Glomerular visceral epithelial cell (primary cell): Measurements from ENCODE around the gene MAP3K9.

Experiments used
- DNase-seq: peaks from one replicate; pipeline ENCODE4 v3.0.0-alpha.2; 2016; ENCODE audit errors: extremely low spot score

The MAP3K9 gene

DNA sequence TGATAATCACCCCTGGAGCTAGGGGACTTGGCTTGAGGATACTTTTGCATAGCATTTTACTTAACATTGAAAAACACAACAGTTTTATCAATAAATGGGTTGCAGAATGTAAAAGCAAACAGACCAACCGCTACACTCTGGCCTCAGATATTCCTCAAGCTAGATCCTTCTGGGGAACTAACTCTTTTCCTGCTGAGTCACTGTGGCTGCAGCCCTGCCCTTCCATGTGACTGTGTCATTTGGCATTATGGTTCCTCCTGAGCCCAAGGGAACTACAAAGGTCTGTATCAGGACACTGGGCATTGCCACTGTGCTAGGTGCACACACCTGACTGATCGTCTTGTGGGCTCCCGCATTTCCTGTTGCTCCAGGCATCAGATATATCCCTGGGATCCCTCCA is 111.0 kb downstream of the MAP3K9 start:
- peak; percentile 39 for DNase-seq

DNA sequence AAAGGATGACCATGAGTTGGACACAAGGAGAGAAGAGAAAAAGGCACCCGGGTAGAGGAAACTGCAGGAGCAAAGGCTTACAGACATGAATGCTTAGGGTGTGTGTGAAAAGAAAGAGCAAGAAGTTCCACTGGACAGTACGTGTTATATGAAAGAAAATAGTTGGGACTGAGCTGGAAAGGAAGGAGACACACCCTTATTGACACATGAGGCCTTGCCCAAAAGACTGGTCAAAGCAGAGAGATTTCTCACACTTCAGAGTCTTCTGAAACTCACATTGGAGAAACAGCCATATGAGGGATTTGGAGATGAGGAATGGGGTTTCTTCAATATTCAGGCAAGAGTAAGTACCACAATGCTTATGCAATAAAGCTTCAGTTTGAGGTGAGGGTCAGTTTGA is 111.6 kb downstream of the MAP3K9 start:
- DNase-seq = no peak

GRCh38 chr14:70696026-70696425 is 113.3 kb downstream of the MAP3K9 start:
- DNase-seq = no peak

GRCh38 chr14:70692210-70692609 is 117.1 kb downstream of the MAP3K9 start:
- no peak for DNase-seq

DNA sequence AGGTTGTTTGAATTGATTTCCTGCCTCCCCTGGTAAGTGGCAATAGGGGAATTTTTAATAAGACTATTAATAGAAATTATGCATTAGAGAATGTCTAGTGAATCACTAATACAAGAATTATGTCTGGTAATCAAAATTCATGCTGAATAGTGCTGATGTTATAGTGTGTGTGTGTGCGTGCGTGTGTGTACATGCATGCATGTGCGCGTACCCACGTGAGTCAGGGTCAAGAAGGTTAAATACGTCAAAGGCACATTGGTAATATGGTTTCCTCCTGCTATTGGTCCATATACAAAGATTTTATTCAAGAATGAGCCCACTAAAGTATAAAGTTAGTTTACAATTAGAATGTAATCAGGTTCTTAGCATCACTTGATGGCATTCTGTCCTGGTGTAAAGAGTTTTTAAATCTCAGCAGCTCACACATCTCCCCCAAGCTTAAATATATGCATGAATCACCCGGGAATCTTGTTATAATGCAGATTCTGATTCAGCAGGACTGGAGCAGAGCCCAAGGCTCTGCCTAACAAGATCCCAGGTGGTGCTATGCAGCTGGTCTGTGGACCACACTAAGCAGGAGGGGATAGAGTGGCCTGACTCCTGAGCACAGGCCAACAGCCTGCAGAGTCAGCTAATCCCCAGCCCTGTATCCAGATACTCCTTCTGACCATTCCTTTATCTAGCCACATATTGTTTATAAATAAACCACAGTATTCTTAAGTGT is 123.7 kb downstream of the MAP3K9 start:
- DNase-seq = no peak

DNA sequence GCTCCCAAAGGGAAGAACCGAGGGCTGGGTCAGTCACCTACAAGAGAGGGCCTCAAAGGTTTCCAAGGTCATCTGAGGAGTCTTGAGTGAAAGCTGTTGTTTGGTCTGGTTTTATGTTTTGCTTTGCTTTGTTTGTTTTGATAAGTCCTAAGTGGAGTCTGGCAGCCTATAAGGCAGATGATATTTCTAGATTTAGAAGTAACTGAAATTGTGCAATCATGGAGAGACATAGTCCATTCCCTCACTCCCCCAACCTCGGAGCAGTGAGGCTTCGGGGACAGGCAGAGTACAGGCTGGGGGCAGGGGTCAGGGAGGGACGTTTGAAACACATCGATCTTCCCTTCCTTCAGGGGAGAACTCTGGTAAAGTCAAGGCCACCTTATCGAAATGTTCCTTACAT is 125.3 kb downstream of the MAP3K9 start:
- DNase-seq = no peak

DNA sequence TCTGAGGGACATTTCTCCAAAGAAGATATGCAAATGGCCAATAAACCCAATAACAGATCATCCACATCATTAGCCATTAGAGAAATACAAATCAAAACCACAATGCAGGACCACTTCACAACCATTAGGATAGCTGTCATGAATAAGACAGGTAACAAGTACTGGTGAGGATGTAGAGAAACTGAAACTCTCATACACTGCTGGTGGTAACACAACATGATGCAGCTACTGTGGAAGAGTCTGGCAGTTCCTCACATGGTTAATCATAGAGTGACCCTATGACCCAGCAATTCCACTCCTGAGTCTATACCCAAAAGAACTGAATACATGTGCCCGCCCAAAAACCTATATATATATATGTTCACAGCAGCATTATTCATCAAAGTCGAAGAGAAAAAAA is 128.6 kb downstream of the MAP3K9 start:
- DNase-seq = no peak

GRCh38 chr14:70677341-70677740 is 132.0 kb downstream of the MAP3K9 start:
- no peak for DNase-seq
